Measurements from ENCODE around the gene CES1.
"Not testable (repeated sequence)": the region's sequence is repeated elsewhere in the genome, so short reads cannot be mapped to it uniquely, and the experiment has no call there.

The CES1 gene

GRCh38 chr16:55856950-55857349, 24.1 kb upstream of the CES1 start:
- H3K36me3 ChIP-seq (ENCODE audit: control insufficient read depth, insufficient read depth, low read length), result no peaks in the 10 kb centered on the region
- no peak overlapping the region for H3K4me3 ChIP-seq (ENCODE audit: insufficient read depth, low read depth, low read length, poor library complexity, severe bottlenecking)
- H3K9me3 ChIP-seq (ENCODE audit: control insufficient read depth, low read length), result no peaks in the 10 kb centered on the region
- no peak overlapping the region for H3K27ac ChIP-seq (ENCODE audit: insufficient read depth, low read length, poor library complexity, severe bottlenecking)
- DNase-seq, result no peak
- H3K27me3 ChIP-seq (replicated peaks; ENCODE audit: control insufficient read depth, insufficient read depth, low read length, poor library complexity, severe bottlenecking), result peaks cover 3% of the 10 kb centered on the region
- H3K4me1 ChIP-seq (ENCODE audit: control insufficient read depth, insufficient read depth, low read length, poor library complexity, severe bottlenecking), result no peaks in the 10 kb centered on the region

- H3K27me3 ChIP-seq (replicated peaks; ENCODE audit: control insufficient read depth, insufficient read depth, low read length, poor library complexity, severe bottlenecking), result peaks cover 11% of the 10 kb centered on the region
- no peaks in the 10 kb centered on the region for H3K9me3 ChIP-seq (ENCODE audit: control insufficient read depth, low read length)
- no peak for DNase-seq
- no peak overlapping the region for H3K4me3 ChIP-seq (ENCODE audit: insufficient read depth, low read depth, low read length, poor library complexity, severe bottlenecking)
- H3K36me3 ChIP-seq (ENCODE audit: control insufficient read depth, insufficient read depth, low read length), result no peaks in the 10 kb centered on the region
- no peaks in the 10 kb centered on the region for H3K4me1 ChIP-seq (ENCODE audit: control insufficient read depth, insufficient read depth, low read length, poor library complexity, severe bottlenecking)
- no peak overlapping the region for H3K27ac ChIP-seq (ENCODE audit: insufficient read depth, low read length, poor library complexity, severe bottlenecking)
These were observed 20.2 kb upstream of the CES1 start for GRCh38 chr16:55853114-55853513.

- no peaks in the 10 kb centered on the region for H3K36me3 ChIP-seq (ENCODE audit: control insufficient read depth, insufficient read depth, low read length)
- H3K4me3 ChIP-seq (ENCODE audit: insufficient read depth, low read depth, low read length, poor library complexity, severe bottlenecking), result no peak overlapping the region
- H3K27ac ChIP-seq (ENCODE audit: insufficient read depth, low read length, poor library complexity, severe bottlenecking), result no peak overlapping the region
- no peak for DNase-seq
- H3K4me1 ChIP-seq (ENCODE audit: control insufficient read depth, insufficient read depth, low read length, poor library complexity, severe bottlenecking), result no peaks in the 10 kb centered on the region
- H3K9me3 ChIP-seq (ENCODE audit: control insufficient read depth, low read length), result no peaks in the 10 kb centered on the region
- H3K27me3 ChIP-seq (replicated peaks; ENCODE audit: control insufficient read depth, insufficient read depth, low read length, poor library complexity, severe bottlenecking), result peaks cover 8% of the 10 kb centered on the region
These were observed 16.6 kb upstream of the CES1 start for GRCh38 chr16:55849536-55849935.

GRCh38 chr16:55846598-55847346, 13.9 kb upstream of the CES1 start:
- Histone ChIP-seq H3K4me3 (ENCODE audit: insufficient read depth, low read depth, low read length, poor library complexity, severe bottlenecking) (no peak overlapping the region), H3K9me3 (ENCODE audit: control insufficient read depth, low read length) (no peaks in the 10 kb centered on the region), H3K4me1 (ENCODE audit: control insufficient read depth, insufficient read depth, low read length, poor library complexity, severe bottlenecking) (no peaks in the 10 kb centered on the region)

GRCh38 chr16:55843105-55843395, 10.2 kb upstream of the CES1 start:
- Histone ChIP-seq H3K4me1 (ENCODE audit: control insufficient read depth, insufficient read depth, low read length, poor library complexity, severe bottlenecking) (no peaks in the 10 kb centered on the region), H3K9me3 (ENCODE audit: control insufficient read depth, low read length) (no peaks in the 10 kb centered on the region)

More at GRCh38 chr16:55846598-55847346, 13.9 kb upstream of the CES1 start:
- no peaks in the 10 kb centered on the region for H3K36me3 ChIP-seq (ENCODE audit: control insufficient read depth, insufficient read depth, low read length)
- no peak overlapping the region for H3K27ac ChIP-seq (ENCODE audit: insufficient read depth, low read length, poor library complexity, severe bottlenecking)
- no peak for DNase-seq
- H3K27me3 ChIP-seq (replicated peaks; ENCODE audit: control insufficient read depth, insufficient read depth, low read length, poor library complexity, severe bottlenecking), result peaks cover 8% of the 10 kb centered on the region

GRCh38 chr16:55842369-55843104, 9.6 kb upstream of the CES1 start:
- H3K4me3 ChIP-seq (ENCODE audit: insufficient read depth, low read depth, low read length, poor library complexity, severe bottlenecking), result no peak overlapping the region
- no peak for DNase-seq
- no peaks in the 10 kb centered on the region for H3K4me1 ChIP-seq (ENCODE audit: control insufficient read depth, insufficient read depth, low read length, poor library complexity, severe bottlenecking)
- H3K36me3 ChIP-seq (ENCODE audit: control insufficient read depth, insufficient read depth, low read length), result no peaks in the 10 kb centered on the region
- no peaks in the 10 kb centered on the region for H3K9me3 ChIP-seq (ENCODE audit: control insufficient read depth, low read length)
- no peak overlapping the region for H3K27ac ChIP-seq (ENCODE audit: insufficient read depth, low read length, poor library complexity, severe bottlenecking)
- no peaks in the 10 kb centered on the region for H3K27me3 ChIP-seq (replicated peaks; ENCODE audit: control insufficient read depth, insufficient read depth, low read length, poor library complexity, severe bottlenecking)

More at GRCh38 chr16:55843105-55843395, 10.2 kb upstream of the CES1 start:
- H3K4me3 ChIP-seq (ENCODE audit: insufficient read depth, low read depth, low read length, poor library complexity, severe bottlenecking), result no peak overlapping the region
- H3K36me3 ChIP-seq (ENCODE audit: control insufficient read depth, insufficient read depth, low read length), result no peaks in the 10 kb centered on the region
- H3K27me3 ChIP-seq (replicated peaks; ENCODE audit: control insufficient read depth, insufficient read depth, low read length, poor library complexity, severe bottlenecking), result no peaks in the 10 kb centered on the region
- no peak overlapping the region for H3K27ac ChIP-seq (ENCODE audit: insufficient read depth, low read length, poor library complexity, severe bottlenecking)
- DNase-seq, result no peak

- Histone ChIP-seq H3K27ac (ENCODE audit: insufficient read depth, low read length, poor library complexity, severe bottlenecking) (no peak overlapping the region), H3K9me3 (ENCODE audit: control insufficient read depth, low read length) (no peaks in the 10 kb centered on the region), H3K4me3 (ENCODE audit: insufficient read depth, low read depth, low read length, poor library complexity, severe bottlenecking) (no peak overlapping the region), H3K27me3 (replicated peaks; ENCODE audit: control insufficient read depth, insufficient read depth, low read length, poor library complexity, severe bottlenecking) (no peaks in the 10 kb centered on the region), H3K4me1 (ENCODE audit: control insufficient read depth, insufficient read depth, low read length, poor library complexity, severe bottlenecking) (no peaks in the 10 kb centered on the region), H3K36me3 (ENCODE audit: control insufficient read depth, insufficient read depth, low read length) (no peaks in the 10 kb centered on the region)
- no peak for DNase-seq
These were observed 6.2 kb upstream of the CES1 start for GRCh38 chr16:55839115-55839514.

- no peaks in the 10 kb centered on the region for H3K9me3 ChIP-seq (ENCODE audit: control insufficient read depth, low read length)
- no peak overlapping the region for H3K4me3 ChIP-seq (ENCODE audit: insufficient read depth, low read depth, low read length, poor library complexity, severe bottlenecking)
- no peak overlapping the region for H3K27ac ChIP-seq (ENCODE audit: insufficient read depth, low read length, poor library complexity, severe bottlenecking)
- no peaks in the 10 kb centered on the region for H3K27me3 ChIP-seq (replicated peaks; ENCODE audit: control insufficient read depth, insufficient read depth, low read length, poor library complexity, severe bottlenecking)
- H3K36me3 ChIP-seq (ENCODE audit: control insufficient read depth, insufficient read depth, low read length), result no peaks in the 10 kb centered on the region
- no peaks in the 10 kb centered on the region for H3K4me1 ChIP-seq (ENCODE audit: control insufficient read depth, insufficient read depth, low read length, poor library complexity, severe bottlenecking)
- DNase-seq, result no peak
These were observed 3.3 kb upstream of the CES1 start for GRCh38 chr16:55836158-55836611.

- Histone ChIP-seq H3K36me3 (ENCODE audit: control insufficient read depth, insufficient read depth, low read length) (no peaks in the 10 kb centered on the region), H3K27ac (ENCODE audit: insufficient read depth, low read length, poor library complexity, severe bottlenecking) (no peak overlapping the region), H3K4me3 (ENCODE audit: insufficient read depth, low read depth, low read length, poor library complexity, severe bottlenecking) (no peak overlapping the region), H3K4me1 (ENCODE audit: control insufficient read depth, insufficient read depth, low read length, poor library complexity, severe bottlenecking) (no peaks in the 10 kb centered on the region), H3K27me3 (replicated peaks; ENCODE audit: control insufficient read depth, insufficient read depth, low read length, poor library complexity, severe bottlenecking) (no peaks in the 10 kb centered on the region), H3K9me3 (ENCODE audit: control insufficient read depth, low read length) (no peaks in the 10 kb centered on the region)
- no peak for DNase-seq
These were observed 2.7 kb upstream of the CES1 start for GRCh38 chr16:55835581-55835980.

- not testable (repeated sequence) for H3K36me3 ChIP-seq (ENCODE audit: control insufficient read depth, insufficient read depth, low read length); H3K27me3 ChIP-seq (replicated peaks; ENCODE audit: control insufficient read depth, insufficient read depth, low read length, poor library complexity, severe bottlenecking); H3K4me3 ChIP-seq (ENCODE audit: insufficient read depth, low read depth, low read length, poor library complexity, severe bottlenecking); H3K27ac ChIP-seq (ENCODE audit: insufficient read depth, low read length, poor library complexity, severe bottlenecking); H3K4me1 ChIP-seq (ENCODE audit: control insufficient read depth, insufficient read depth, low read length, poor library complexity, severe bottlenecking); H3K9me3 ChIP-seq (ENCODE audit: control insufficient read depth, low read length); DNase-seq
These were observed 2.3 kb upstream of the CES1 start for GRCh38 chr16:55835173-55835572.

Measured in effector memory CD4-positive, alpha-beta T cell (primary cell).